SK-MEL-5 (cell line): ENCODE results near the gene NAXD. TPM values are rescaled to one million over a fixed set of nuclear protein-coding genes. Genes with fewer than 3 reads are reported as not detected.
A peak's percentile ranks its signal among the peaks of the same experiment; 100 is the strongest.

Experiments
- DNase-seq: peaks from one replicate; pipeline ENCODE4 v3.0.0-alpha.2; 2016; ENCODE audit warnings: low read depth, low spot score
- in situ Hi-C: cut with HindIII; loops from 2 replicates; pipeline ENCODE4 v1.10.0; 2016; ENCODE audit warnings: low sequenced_read_pairs, high pct_unique_total_duplicates, low pct_unique_long_range_greater_than_20kb
- total RNA-seq: library from RNA; depleted of rRNA; stranded (reverse); fragments of >200 nt; shearing (Covaris generic); gene quantifications from 2 replicates; pipeline ENCODE4 v1.2.3, GENCODE V29; 2014

Gene NAXD
- total RNA-seq, 1 experiment from 2014 or later: 17.7 TPM

DNA sequence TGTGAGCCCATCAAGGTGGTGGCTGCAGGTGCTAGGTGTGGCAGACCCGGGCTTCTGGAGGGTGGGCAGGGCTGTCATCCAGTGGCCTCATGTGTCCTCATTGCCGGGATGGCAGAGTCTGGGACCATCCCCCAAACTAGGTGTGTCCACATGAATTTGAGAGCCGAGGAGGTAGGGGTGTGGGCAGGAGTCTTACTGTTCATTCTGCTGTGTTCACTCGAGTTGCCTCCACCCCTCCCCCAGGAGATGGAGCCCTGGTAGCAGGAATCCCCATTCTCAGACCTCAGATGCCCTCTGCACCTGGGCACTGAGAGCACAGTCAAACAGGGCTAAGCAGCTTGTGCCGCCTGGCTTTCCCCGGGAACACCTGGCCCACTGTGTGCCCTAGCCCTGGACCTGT is 22.4 kb downstream of the NAXD start:
- in situ Hi-C loops: no loop called here
- DNase-seq: no peak

DNA sequence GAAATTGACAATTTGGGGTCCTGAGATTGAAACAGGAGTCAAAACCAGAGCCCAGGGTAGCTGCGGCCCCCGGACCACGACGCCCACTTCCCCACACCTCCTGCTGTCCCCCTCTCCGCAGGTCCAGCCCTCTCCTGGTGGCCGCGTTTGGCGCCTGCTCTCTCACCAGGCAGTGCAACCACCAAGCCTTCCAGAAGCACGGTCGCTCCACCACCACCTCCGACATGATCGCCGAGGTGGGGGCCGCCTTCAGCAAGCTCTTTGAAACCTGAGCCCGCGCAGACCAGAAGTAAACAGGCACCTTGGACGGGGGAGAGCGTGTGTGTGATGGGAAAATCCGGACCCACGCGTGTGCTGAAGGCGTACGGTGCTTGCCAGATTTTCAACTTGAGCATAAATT is 22.9 kb downstream of the NAXD start:
- in situ Hi-C loops: no loop called here
- no peak for DNase-seq

DNA sequence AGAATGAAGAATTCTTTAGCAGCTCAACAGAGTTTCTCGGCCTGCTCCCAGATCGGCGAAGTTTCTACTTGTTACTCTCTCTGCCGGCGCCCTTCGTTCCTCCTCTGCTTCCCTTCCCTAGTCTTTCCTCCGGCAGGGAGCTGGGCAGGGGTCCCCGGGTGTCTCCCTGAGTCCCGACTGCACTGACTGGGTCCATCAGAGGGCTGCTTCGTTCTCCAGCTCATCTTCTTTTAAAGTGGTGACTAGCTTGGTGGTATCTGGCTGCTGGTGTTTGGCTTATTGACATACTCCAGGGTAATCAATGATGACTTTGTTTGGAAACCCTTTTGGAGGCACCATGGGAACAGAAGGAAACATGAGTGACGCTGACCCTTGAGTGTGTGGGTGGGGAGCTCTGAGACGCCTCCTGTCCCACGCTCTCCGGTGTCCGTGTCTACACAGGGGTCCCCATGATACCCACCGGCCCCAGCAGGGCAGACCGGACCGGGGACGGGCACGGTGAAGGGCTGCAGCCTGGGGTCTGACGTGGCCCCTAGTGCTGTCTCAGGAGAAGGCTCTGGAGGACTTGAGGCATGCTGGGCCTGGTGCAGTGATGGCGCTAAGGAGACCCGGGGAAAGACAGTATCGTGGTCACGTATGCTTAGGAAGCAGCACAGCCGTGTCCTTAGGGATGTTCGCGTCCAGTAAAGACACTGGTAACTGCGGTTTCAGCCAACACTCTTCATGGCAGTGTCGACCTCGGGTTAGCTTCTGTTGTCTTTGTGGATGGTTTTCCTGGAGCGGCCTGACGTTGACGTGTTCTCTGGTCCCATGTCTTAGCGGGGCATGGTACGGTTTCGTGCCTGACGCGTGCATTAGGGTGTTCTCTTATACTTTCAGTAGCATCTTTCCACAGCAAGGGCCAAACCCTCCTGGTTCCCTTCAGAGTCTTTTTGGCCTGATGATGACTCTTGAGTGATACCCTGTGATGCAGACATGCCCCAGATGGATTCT is 23.8 kb downstream of the NAXD start:
- in situ Hi-C loops: no loop called here
- DNase-seq: no peak

DNA sequence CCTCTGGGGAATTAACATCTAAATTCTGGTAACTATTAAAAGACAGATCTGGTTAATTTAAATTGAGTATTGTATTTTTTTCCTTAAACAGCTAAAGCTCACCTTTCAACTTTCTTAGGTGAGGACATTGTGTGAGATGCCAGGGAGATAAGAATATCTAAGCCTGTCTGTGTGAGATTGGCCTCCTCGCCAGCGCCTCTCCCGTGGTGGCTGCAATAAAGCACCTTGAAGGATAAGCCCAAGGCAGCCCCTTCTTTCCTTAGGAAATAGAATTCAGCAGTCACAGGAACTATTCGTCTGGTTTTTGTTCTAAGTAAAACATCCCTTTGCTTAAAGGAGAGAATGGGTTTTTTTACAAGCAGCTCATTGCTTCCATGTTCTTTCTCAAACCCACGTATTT is 24.6 kb downstream of the NAXD start:
- in situ Hi-C loops: no loop called here
- DNase-seq: no peak

DNA sequence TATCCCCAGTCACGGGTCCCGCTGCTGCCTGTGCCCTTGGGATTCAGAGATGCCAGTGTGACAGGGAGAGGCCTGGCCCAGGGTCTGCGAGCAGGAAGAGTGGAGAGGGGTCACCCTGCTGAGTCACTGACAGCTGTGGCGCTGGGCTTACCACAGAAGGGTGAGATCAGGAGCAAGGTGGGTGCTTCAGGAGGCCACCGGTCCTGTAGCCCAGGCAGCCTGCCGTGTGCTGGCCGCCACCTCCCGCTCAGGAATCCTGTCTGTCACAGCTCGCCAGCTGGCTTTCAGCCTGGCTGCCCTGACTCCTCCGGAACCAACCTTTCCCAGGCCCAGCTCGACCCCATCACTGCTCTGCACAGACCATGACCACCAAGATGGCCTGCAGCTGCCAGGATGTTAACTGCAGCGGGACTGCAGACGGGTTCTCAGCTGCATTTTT is 25.3 kb downstream of the NAXD start:
- in situ Hi-C loops: no loop called here
- no peak for DNase-seq

DNA sequence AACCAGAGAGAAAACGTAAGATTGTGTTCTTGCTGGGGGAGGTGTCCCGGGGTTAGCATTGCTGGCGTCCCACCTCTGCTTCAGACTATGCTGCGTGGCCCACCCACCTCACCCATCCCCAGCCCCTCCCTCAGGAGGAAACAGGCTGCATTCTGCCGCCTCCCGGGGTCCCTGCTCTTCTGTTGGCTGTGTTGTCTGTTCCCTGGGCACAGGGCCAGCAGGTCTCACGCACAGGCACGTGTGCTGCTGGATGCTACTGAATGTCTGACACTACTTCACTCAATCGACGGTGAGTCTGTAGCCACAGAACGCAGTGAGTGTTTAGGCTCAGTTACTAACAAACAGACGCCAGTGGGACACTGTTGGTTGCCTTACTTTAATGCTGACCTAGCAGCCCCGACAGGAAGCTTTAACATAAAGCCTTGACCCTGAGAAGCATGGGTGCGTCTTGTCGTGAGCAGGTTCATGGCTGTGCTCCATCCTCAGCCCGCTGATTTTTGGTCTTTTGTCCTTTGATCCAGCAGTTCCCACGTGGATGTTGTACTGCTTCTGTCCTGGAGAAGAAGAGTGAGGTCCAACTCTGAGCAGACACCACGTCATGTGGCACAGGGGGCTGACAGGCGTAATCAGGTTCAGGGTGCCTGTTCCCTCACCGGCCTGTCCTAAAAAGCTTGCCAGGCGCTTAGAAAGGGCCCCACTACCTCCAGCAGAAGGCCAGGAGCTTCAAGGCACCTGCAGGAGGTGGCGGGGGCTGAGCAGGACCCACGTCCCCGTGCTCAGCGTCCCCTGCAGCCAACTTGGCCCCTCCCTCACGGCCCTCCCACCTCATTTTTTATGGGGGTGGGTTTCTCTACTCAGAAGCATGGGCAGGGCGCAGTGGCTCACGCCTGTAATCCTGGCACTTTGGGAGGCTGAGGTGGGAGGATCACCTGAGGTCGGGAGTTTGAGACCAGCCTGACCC is 26.0 kb downstream of the NAXD start:
- DNase-seq: no peak
- in situ Hi-C loops: no loop called here

DNA sequence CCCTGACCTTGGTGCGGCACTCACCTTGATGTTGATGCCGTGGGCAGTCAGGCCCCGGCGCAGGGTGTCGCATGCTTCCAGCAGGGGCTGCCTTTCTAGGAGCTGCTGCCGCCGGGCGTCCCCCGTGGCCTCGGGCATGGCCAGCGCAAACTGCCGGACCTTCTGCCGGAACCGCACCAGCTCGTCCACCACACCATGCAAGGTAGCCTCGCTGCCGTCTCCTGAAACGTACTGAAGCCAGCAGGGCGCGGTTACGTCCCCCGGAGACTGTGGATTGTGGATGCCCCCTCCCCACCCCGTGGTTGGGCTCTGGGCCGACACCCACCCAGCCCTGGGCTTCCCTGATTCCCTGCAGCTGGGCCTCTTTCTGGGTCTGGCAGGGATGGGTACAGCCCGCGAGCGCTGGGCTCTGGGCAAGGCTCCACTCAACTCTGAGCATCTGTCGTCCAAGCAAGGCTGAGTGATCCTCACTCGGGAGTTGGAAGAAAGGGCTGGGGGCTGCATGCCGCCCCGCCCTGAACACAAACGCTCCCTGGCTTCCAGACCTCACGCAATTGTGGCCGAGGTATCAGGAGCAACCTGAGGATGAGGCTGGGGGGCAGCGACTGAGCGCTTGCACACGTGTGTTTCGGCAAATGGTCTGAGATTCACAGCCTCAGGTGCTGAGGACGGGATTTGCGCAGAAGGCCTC is 27.1 kb downstream of the NAXD start:
- no peak for DNase-seq

DNA sequence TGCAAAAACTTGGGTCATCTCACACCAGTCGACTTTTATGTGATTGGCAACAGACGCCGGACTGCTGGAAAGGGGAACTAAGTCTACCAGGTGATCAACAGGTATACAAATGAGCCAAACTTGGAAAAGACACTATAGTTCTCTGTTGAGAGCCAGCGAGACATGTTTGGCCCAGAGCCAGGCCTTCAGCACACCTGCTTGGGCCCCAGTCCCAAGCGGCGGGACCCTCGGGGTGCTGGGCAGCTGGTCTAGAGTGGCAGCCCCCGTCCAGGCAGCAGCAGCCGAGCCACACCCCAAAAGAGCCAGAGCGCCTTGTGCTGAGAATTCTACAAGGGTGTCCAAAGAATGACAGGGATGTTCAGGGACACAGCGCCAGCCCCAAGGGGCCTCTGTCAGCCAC is 28.0 kb downstream of the NAXD start:
- DNase-seq: no peak
- in situ Hi-C loops: no loop called here

More for the DNA sequence above, 27.1 kb downstream of the NAXD start:
- in situ Hi-C loops: no loop called here

DNA sequence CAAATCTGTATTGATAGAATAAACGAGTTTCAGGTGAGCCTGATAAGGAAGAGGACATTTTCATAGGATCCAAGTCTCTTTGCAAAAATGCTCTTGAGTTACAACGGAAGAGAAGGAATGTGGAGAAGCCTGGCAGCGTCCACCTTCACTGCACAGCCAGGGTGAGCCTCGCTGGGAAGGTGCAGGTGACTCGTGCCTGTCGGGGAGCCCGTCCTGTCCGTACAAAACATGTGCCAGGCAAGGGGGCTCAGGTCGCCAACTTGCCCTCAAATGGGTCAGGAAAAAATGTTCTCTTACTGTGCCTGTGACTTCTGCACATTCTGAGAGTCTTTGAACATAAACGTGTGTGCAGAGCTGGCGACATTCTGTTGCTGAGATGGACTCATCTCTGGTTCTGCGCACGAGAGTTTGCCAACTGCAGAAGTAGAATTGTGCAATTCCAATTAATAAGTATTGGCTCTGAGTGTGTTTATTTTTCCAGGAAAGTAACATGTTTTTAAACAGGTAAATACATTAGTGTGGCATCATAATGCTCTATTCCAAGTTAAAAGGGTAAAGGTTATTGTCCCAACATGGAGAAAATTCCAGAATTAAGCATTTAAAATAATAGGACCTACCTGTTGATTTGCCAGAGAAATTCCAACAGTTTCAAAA is 28.6 kb downstream of the NAXD start:
- in situ Hi-C loops: no loop called here
- no peak for DNase-seq

DNA sequence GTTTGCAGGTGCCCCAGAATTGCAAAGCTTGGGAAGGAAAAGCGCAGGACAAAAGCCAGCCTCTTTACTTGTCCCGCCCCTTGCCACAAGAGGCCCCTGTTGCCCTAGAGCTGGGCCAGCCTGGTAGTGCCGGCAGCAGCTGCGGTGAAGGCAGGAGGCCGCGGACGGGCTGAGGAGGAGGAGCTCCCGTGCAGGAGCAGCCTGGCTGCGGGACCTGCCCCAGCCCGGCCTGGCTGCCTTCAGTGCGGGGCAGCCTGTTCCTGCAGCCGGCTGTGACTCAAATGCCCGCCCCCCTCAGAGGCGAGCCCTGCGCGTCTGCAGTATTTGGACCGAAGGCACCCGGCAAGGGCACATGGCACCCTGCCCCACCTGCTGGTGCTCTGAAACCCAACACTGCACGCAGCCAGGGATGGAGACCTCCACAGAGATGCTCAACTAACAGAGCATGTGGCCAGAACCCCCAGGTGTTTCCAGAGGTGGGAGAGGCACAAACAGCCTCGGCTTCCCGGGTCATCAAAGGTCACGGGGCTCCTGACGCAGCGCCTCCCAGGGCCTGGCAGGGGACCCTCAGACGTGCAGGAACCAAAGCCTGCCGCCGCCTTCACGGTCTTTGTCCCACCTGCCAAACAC is 29.7 kb downstream of the NAXD start:
- in situ Hi-C loops: no loop called here
- DNase-seq: peak; percentile 61

DNA sequence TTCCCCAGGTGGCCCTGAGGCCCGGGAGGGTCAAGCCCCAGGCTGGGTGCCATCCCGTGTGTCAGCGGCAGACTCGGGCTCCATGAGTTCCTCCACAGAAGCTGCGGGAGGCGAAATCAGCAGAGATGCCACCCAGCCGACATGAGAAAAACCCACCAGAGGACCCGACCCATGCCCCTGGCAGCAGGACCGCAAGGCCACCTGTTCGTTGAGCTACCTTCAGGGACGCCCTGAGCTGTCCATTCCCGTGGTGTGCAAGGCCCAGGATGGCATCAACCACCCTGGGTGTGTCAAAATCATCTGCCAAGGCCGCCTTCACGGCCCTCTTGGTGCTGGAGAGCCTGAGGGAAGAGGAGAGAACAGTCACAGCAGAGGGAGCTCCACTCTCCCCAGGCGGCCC is 30.4 kb downstream of the NAXD start:
- in situ Hi-C loops: no loop called here
- no peak for DNase-seq

DNA sequence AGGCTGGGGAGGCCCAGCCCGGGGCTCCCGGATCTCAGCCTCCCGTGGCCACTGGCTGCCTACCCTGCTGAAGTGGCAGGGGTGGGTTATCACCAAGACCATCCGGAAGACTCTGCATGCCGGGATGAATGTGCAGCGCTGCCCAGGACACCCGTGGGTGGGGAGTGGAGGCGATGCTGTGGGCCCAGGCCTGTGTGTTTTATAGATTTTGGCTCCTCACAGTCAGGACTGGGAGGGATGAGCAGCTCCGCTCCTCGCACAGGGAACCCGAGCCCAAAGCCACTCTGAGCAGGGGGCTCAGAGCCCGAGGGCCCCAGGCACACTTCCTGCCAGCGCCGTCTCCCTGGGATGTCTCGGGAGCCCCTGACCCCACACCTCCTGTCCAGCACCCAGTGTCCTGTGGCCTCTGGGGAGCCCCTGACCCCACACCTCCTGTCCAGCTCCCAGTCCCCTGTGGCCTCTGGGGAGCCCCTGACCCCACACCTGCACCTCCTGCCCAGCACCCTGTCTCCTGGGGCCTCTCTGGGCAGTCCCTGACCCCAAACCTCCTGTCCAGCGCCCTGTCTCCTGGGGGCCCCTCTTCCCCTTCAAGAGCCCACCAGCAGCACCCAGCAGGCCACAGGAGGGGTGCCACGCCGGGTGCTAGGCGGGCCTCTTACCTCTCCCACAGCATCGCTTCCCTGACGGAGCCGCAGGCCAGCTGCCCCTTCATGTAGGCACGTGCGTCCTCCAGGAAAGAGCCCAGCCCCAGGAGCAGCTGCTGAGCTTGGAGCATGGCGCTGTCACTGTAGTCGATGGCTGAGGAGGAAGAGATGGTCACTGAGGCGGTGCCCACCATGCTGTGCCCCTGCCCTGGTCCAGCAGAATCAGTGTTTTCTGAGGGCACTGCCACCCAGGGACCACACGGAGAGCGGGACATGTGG is 31.4 kb downstream of the NAXD start:
- in situ Hi-C loops: no loop called here
- DNase-seq: no peak

DNA sequence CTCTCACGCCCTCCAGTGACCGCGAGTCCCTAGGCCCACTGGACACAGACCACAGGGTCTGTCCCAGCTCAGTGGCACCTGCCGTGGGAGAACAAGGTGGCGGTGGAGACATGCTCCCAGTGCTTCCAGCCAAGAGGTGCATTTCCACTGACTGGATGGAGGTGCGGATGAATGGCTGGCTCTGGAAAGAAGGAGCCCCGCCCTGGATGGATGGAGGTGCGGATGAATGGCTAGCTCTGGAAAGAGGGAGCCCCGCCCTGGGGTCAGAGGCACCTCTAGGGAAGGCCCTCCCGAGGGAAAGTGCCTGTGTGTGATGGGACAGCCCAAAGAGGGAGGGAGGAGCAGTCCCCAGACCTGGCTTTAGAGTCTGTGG is 32.0 kb downstream of the NAXD start:
- no peak for DNase-seq
- in situ Hi-C loops: no loop called here

DNA sequence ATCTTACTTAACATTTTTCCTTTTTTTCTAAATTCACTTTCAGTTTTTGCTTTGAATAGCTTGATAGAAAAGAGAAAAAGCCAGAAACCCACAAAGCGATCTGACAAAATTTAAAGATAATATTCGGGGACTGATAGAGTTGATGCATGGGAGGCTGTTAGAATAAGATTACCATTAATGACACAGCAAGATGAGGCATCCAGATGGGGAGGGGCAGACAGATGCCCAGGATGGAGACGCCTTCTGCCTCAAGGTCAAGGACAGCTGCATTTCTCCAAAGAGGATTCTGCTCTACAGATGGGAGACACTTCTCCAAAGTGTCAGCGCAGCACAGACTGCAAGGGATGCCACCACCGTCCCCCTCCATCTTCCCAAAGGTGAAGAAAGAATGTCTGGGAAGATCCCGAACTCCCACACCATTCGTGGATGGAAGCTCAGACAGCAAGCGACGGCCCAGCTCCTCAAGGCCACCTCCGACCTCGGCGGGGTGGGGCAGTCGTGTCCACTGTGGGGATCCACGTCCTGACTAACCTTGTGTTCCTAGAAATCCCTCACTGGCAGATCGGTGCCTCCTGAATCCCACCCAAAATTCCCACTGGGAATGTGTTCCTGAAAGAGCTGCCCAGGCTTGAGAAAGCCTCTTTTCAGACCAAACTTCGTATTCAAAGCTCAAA is 32.9 kb downstream of the NAXD start:
- DNase-seq: no peak
- in situ Hi-C loops: no loop called here

DNA sequence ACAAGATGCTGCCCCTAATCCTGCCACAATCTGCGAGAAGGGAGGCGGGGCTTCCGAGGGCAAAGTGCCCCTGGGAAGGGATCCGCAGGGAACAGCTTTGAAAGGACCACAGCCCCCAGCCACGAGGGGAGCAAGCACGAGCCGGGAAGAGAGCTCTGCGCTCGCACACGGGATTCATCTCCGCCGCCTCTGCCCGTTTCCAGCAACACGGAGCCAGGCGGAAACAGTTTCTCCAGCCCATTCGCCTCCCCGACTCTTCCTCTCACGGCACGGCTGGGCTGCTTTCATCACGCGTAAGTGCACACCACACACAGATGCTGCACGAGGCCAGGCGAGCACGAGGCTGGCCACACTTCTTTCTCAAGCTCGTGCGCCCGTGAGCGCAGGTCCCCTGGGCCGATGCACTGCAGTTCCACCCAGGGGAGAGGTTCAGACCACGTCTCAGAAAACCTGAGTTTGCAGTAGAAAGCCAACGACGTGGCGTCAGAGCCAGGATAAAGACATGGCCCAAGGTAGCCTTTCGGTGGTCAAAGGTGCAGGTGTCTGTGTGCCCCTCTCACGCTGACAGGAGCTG is 33.6 kb downstream of the NAXD start:
- DNase-seq: no peak
- in situ Hi-C loops: no loop called here
